Liver (tissue), 9 donors: ENCODE results near the gene GRIN2C. TPM values are rescaled to one million over a fixed set of nuclear protein-coding genes. Genes with fewer than 3 reads are reported as not detected.

Experiments used
- DNase-seq: peaks from one replicate; pipeline ENCODE4 v3.0.0-alpha.2; 2017; ENCODE audit warnings: low spot score
- H3K27ac ChIP-seq, 2 donors: one replicate each; pipeline ENCODE4 v1.7.0; 2013; ENCODE audit warnings: inconsistent platforms in 2 of 2, low read length in 2 of 2, control low read depth in 1 of 2, low read depth in 1 of 2, mild to moderate bottlenecking in 1 of 2
- H3K27me3 ChIP-seq, 4 donors: one replicate each; pipeline versions ENCODE4 v1.6.1 to v1.7.0; 2013; ENCODE audit warnings: low read length in 3 of 4, inconsistent platforms in 1 of 4, mild to moderate bottlenecking in 1 of 4, moderate library complexity in 1 of 4; ENCODE audit not compliant: control insufficient read depth in 4 of 4, insufficient read depth in 4 of 4
- H3K36me3 ChIP-seq, 4 donors: one replicate each; pipeline versions ENCODE4 v1.6.1 to v1.7.0; 2013; ENCODE audit warnings: low read length in 3 of 4, mild to moderate bottlenecking in 3 of 4, low read depth in 1 of 4, moderate library complexity in 1 of 4; ENCODE audit not compliant: control insufficient read depth in 4 of 4, insufficient read depth in 3 of 4
- H3K4me1 ChIP-seq, 4 donors: one replicate each; pipeline versions ENCODE4 v1.6.1 to v1.7.0; 2013; ENCODE audit warnings: low read length in 3 of 4, mild to moderate bottlenecking in 3 of 4, moderate library complexity in 1 of 4; ENCODE audit not compliant: control insufficient read depth in 4 of 4, insufficient read depth in 4 of 4
- H3K4me3 ChIP-seq, 3 donors: one replicate each; pipeline versions ENCODE4 v1.6.1 to v1.7.0; 2013; ENCODE audit warnings: low read length in 3 of 3, control low read depth in 1 of 3, low read depth in 1 of 3, mild to moderate bottlenecking in 1 of 3
- H3K9ac ChIP-seq, 2 donors: one replicate each; pipeline ENCODE4 v1.7.0; 2013; ENCODE audit warnings: low read length in 2 of 2, mild to moderate bottlenecking in 2 of 2, moderate library complexity in 2 of 2, control low read depth in 1 of 2, low read depth in 1 of 2
- H3K9me3 ChIP-seq, 4 donors: one replicate each; pipeline versions ENCODE4 v1.6.1 to v1.7.0; 2013; ENCODE audit warnings: low read length in 3 of 4; ENCODE audit not compliant: control insufficient read depth in 4 of 4
- EGR1 ChIP-seq, 2 donors: IDR thresholded peaks; 2 replicates each; pipeline ENCODE4 v1.6.1; 2016 to 2018; ENCODE audit warnings: antibody characterized with exemption in 2 of 2, low read depth in 2 of 2
- FOXA1 ChIP-seq: IDR thresholded peaks from 2 replicates; pipeline ENCODE4 v1.6.1; 2016; ENCODE audit warnings: antibody characterized with exemption
- FOXA2 ChIP-seq: IDR thresholded peaks from 2 replicates; pipeline ENCODE4 v1.6.1; 2016; ENCODE audit warnings: antibody characterized with exemption
- GABPA ChIP-seq, 2 donors: IDR thresholded peaks in 1 of 2; conservative IDR thresholded peaks in 1 of 2; 2 replicates each; pipeline ENCODE4 v1.6.1; 2016; ENCODE audit warnings: antibody characterized with exemption in 2 of 2, mild to moderate bottlenecking in 1 of 2, moderate library complexity in 1 of 2
- HNF4A ChIP-seq, 2 donors: conservative IDR thresholded peaks; 2 replicates each; pipeline ENCODE4 v1.6.1; 2016; ENCODE audit warnings: antibody characterized with exemption in 2 of 2, mild to moderate bottlenecking in 2 of 2
- HNF4G ChIP-seq: IDR thresholded peaks from 2 replicates; pipeline ENCODE4 v1.6.1; 2016; ENCODE audit warnings: antibody characterized with exemption
- JUND ChIP-seq, 2 donors: IDR thresholded peaks; 2 replicates each; pipeline ENCODE4 v1.6.1; 2016; ENCODE audit warnings: antibody characterized with exemption in 2 of 2
- NR2F2 ChIP-seq: IDR thresholded peaks from 2 replicates; pipeline ENCODE4 v1.6.1; 2016; ENCODE audit warnings: antibody characterized with exemption
- RAD21 ChIP-seq, 2 donors: IDR thresholded peaks; 2 replicates each; pipeline ENCODE4 v1.6.1; 2016; ENCODE audit warnings: antibody characterized with exemption in 2 of 2, mild to moderate bottlenecking in 2 of 2
- RXRA ChIP-seq, 2 donors: IDR thresholded peaks; 2 replicates each; pipeline ENCODE4 v1.6.1; 2017 to 2018; ENCODE audit warnings: antibody characterized with exemption in 2 of 2, mild to moderate bottlenecking in 1 of 2
- SP1 ChIP-seq: IDR thresholded peaks from 2 replicates; pipeline ENCODE4 v1.6.1; 2018; ENCODE audit warnings: antibody characterized with exemption, mild to moderate bottlenecking
- TAF1 ChIP-seq: conservative IDR thresholded peaks from 2 replicates; pipeline ENCODE4 v1.6.1; 2016; ENCODE audit warnings: antibody characterized with exemption, mild to moderate bottlenecking
- YY1 ChIP-seq: IDR thresholded peaks from 2 replicates; pipeline ENCODE4 v1.6.1; 2016; ENCODE audit warnings: antibody characterized with exemption, mild to moderate bottlenecking
- WGBS: extraction: QIAGEN DNeasy Blood & Tissue Kit; methylation state at CpG from one replicate; pipeline ENCODE4 v1.1.7; 2013; 5-methylcytosine and 5-hydroxymethylcytosine counted together
- polyA plus RNA-seq, 2 donors: library from polyadenylated mRNA; stranded (reverse) in 1 of 2; unstranded in 1 of 2; fragments of 200-250 nt in 1 of 2; fragments of >200 nt in 1 of 2; fragmentation: Nextera tagmentation in 1 of 2; extraction: Ambion mirVana in 1 of 2; gene quantifications; one replicate each; pipeline versions ENCODE4 v1.2.1 to v1.2.3, GENCODE V29; 2013 to 2015
- total RNA-seq, 2 donors: library from RNA; depleted of rRNA; stranded (reverse); fragments of >200 nt; gene quantifications; one replicate each; pipeline ENCODE4 v1.2.3, GENCODE V29; 2014
- TF ChIP-seq, protein P1 (sequence below): IDR thresholded peaks from 2 replicates; pipeline ENCODE4 v1.6.1; 2016; ENCODE audit warnings: antibody characterized with exemption
- TF ChIP-seq, protein P2 (sequence below): IDR thresholded peaks from 2 replicates; pipeline ENCODE4 v1.6.1; 2016; ENCODE audit warnings: antibody characterized with exemption
- TF ChIP-seq, protein P3 (sequence below): IDR thresholded peaks from 2 replicates; pipeline ENCODE4 v1.6.1; 2016; ENCODE audit warnings: antibody characterized with exemption
- TF ChIP-seq, protein P4 (sequence below): IDR thresholded peaks from 2 replicates; pipeline ENCODE4 v1.6.1; 2016; ENCODE audit warnings: antibody characterized with exemption, mild to moderate bottlenecking
- TF ChIP-seq, protein P5 (sequence below): fragments of 150-350 bp; IDR thresholded peaks from 2 replicates; pipeline ENCODE4 v1.5.1; 2017; ENCODE audit warnings: improper control_type of control experiment, low read depth, low read length; ENCODE audit not compliant: missing input control
- donor health status: healthy.
- donor health status: healthy.
- donor health status: healthy.
- donor health status: healthy.
- donor health status: healthy.

GRIN2C gene
- total and polyA plus RNA-seq, 4 donors, result 0.03 to 0.10 (median 0.09) TPM; not detected in 1

DNA sequence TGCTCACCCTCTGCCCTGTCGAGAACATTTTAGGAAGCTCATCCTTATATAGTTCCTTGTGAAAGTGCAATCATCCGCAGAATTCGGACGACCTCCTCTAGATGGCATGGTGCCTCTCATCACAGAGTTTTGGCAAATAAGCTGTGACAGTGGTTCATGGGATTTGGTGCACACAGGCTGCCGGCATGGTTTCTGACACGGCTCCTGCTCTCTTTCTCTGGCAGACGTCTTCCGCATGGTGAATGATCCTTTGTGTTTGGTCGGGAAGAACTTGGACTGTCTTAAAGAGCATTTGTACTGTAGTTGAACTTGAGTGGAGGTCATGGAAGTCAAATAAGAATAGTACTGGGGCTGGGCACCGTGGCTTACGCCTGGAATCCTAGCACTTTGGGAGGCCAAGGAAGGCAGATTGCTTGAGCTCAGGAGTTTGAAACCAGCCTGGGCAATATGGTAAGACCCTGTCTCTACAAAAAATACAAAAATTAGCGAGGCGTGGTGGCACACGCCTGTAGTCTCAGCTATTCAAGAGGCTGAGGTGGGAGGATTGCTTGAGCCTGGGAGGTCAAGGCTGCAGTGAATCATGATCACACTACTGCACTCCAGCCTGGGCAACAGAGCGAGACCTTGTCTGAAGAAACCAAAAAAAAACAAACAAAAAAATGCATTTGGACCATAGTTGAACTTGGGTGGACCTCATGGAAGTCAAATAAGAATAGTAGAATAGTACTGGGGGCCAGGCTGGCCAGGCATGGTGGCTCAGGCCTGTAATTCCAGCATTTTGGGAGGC is 48.8 kb downstream of the GRIN2C start:
- 91% methylated on average over 15 of the region's 15 CpGs for WGBS
- Histone ChIP-seq H3K4me1 (peaks cover 0 to 3% (median 0%) of the 10 kb centered on the region in 4 donors), H3K36me3 (no peaks in the 10 kb centered on the region)

DNA sequence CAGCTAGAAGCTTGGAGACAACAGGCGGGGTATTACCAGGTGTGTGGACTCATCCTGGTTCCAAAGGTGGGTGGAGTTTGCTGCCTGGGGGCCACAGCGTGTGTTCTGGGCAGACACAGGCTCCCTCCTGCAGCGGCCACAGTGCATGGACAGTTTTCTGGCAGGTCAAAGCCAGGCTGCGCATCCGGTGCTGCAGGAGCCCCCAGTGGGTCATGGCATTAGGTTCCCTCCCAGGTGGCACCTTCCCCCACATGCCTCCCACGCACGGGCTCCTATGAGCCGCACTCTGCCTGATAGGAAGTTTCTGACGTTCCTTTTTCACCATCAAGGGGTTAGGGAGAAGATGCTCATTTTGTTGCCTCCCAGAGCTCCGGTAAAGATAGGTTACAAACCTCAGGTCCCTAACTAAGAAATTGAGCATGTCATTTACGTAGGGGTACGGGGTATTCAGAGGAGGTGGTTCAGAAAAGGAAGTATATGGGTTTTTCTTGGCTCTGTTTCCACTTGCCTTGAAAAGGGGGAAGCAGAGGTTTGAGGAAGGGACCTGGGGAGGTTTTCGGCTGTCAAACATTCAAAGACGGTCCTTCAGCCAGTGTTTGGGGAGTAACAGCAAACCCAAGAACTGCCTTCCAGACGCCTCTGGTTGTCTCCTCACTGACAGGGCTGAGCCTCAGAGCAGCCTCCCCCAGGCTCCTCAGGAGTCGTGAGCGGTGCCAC is 50.8 kb downstream of the GRIN2C start:
- Histone ChIP-seq H3K36me3 (peaks cover 0 to 8% (median 0%) of the 10 kb centered on the region in 4 donors), H3K27ac (no peak overlapping the region), H3K9ac (no peak overlapping the region), H3K9me3 (no peaks in the 10 kb centered on the region), H3K4me3 (no peak overlapping the region), H3K4me1 (peaks cover 0 to 3% (median 0%) of the 10 kb centered on the region in 4 donors), H3K27me3 (no peaks in the 10 kb centered on the region)
- no peak for DNase-seq
- WGBS, result 90% methylated on average over 17 of the region's 17 CpGs
- TF ChIP-seq TAF1 (no peak), RAD21 (IDR thresholded peaks at IDR 0.05) (no peak), JUND (IDR thresholded peaks at IDR 0.05) (no peak), NR2F2 (no peak), EGR1 (IDR thresholded peaks at IDR 0.05; ENCODE audit: low read depth in 2 of 2) (no peak), SP1 (no peak), RXRA (IDR thresholded peaks at IDR 0.05) (no peak), HNF4A (conservative IDR thresholded peaks at IDR 0.05) (no peak), FOXA2 (no peak), YY1 (no peak), FOXA1 (no peak)
- TF ChIP-seq, protein P1, sequence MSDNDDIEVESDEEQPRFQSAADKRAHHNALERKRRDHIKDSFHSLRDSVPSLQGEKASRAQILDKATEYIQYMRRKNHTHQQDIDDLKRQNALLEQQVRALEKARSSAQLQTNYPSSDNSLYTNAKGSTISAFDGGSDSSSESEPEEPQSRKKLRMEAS, result no peak
- TF ChIP-seq, protein P2, sequence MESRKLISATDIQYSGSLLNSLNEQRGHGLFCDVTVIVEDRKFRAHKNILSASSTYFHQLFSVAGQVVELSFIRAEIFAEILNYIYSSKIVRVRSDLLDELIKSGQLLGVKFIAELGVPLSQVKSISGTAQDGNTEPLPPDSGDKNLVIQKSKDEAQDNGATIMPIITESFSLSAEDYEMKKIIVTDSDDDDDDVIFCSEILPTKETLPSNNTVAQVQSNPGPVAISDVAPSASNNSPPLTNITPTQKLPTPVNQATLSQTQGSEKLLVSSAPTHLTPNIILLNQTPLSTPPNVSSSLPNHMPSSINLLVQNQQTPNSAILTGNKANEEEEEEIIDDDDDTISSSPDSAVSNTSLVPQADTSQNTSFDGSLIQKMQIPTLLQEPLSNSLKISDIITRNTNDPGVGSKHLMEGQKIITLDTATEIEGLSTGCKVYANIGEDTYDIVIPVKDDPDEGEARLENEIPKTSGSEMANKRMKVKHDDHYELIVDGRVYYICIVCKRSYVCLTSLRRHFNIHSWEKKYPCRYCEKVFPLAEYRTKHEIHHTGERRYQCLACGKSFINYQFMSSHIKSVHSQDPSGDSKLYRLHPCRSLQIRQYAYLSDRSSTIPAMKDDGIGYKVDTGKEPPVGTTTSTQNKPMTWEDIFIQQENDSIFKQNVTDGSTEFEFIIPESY, result no peak
- TF ChIP-seq, protein P3, sequence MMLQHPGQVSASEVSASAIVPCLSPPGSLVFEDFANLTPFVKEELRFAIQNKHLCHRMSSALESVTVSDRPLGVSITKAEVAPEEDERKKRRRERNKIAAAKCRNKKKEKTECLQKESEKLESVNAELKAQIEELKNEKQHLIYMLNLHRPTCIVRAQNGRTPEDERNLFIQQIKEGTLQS, result no peak

More for the DNA sequence above, 48.8 kb downstream of the GRIN2C start:
- no peak overlapping the region for H3K9ac ChIP-seq
- TF ChIP-seq JUND (IDR thresholded peaks at IDR 0.05) (no peak), YY1 (no peak), SP1 (no peak), EGR1 (IDR thresholded peaks at IDR 0.05; ENCODE audit: low read depth in 2 of 2) (no peak), RAD21 (IDR thresholded peaks at IDR 0.05) (no peak), RXRA (IDR thresholded peaks at IDR 0.05) (no peak), HNF4G (no peak), NR2F2 (no peak), GABPA (IDR thresholded peaks at IDR 0.05 in 1 of 2, conservative IDR thresholded peaks at IDR 0.05 in 1 of 2) (no peak), FOXA1 (no peak)
- TF ChIP-seq, protein P4, sequence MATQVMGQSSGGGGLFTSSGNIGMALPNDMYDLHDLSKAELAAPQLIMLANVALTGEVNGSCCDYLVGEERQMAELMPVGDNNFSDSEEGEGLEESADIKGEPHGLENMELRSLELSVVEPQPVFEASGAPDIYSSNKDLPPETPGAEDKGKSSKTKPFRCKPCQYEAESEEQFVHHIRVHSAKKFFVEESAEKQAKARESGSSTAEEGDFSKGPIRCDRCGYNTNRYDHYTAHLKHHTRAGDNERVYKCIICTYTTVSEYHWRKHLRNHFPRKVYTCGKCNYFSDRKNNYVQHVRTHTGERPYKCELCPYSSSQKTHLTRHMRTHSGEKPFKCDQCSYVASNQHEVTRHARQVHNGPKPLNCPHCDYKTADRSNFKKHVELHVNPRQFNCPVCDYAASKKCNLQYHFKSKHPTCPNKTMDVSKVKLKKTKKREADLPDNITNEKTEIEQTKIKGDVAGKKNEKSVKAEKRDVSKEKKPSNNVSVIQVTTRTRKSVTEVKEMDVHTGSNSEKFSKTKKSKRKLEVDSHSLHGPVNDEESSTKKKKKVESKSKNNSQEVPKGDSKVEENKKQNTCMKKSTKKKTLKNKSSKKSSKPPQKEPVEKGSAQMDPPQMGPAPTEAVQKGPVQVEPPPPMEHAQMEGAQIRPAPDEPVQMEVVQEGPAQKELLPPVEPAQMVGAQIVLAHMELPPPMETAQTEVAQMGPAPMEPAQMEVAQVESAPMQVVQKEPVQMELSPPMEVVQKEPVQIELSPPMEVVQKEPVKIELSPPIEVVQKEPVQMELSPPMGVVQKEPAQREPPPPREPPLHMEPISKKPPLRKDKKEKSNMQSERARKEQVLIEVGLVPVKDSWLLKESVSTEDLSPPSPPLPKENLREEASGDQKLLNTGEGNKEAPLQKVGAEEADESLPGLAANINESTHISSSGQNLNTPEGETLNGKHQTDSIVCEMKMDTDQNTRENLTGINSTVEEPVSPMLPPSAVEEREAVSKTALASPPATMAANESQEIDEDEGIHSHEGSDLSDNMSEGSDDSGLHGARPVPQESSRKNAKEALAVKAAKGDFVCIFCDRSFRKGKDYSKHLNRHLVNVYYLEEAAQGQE, result no peak
- TF ChIP-seq, protein P5, sequence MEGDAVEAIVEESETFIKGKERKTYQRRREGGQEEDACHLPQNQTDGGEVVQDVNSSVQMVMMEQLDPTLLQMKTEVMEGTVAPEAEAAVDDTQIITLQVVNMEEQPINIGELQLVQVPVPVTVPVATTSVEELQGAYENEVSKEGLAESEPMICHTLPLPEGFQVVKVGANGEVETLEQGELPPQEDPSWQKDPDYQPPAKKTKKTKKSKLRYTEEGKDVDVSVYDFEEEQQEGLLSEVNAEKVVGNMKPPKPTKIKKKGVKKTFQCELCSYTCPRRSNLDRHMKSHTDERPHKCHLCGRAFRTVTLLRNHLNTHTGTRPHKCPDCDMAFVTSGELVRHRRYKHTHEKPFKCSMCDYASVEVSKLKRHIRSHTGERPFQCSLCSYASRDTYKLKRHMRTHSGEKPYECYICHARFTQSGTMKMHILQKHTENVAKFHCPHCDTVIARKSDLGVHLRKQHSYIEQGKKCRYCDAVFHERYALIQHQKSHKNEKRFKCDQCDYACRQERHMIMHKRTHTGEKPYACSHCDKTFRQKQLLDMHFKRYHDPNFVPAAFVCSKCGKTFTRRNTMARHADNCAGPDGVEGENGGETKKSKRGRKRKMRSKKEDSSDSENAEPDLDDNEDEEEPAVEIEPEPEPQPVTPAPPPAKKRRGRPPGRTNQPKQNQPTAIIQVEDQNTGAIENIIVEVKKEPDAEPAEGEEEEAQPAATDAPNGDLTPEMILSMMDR, result no peak
- TF ChIP-seq, protein P3, result no peak
- TF ChIP-seq, protein P1, result no peak
- no peak for DNase-seq
- H3K27me3 ChIP-seq, result no peaks in the 10 kb centered on the region
- no peak overlapping the region for H3K27ac ChIP-seq
- H3K4me3 ChIP-seq, result no peak overlapping the region
- no peaks in the 10 kb centered on the region for H3K9me3 ChIP-seq
